GM18861 (cell line): ENCODE results near the gene UBE2V1.
"Not testable (repeated sequence)": the region's sequence is repeated elsewhere in the genome, so short reads cannot be mapped to it uniquely, and the experiment has no call there.

Source experiments
- ATAC-seq: cut with Tn5 transposase; IDR thresholded peaks from one replicate; pipeline ENCODE4 v1.9.1; 2021; ENCODE audit not compliant: unreplicated experiment

UBE2V1 gene

GRCh38 chr20:50115591-50116367 lies 2.8 kb upstream of the UBE2V1 start:
- ATAC-seq = peak; percentile 71

GRCh38 chr20:50115041-50115512 lies 2.1 kb upstream of the UBE2V1 start:
- ATAC-seq = no peak

GRCh38 chr20:50113420-50114224 lies 672 bp upstream of the UBE2V1 start:
- ATAC-seq = no peak

GRCh38 chr20:50111829-50112495 lies 988 bp downstream of the UBE2V1 start:
- ATAC-seq = no peak

- no peak for ATAC-seq
Observed at GRCh38 chr20:50111120-50111828, 1.7 kb downstream of the UBE2V1 start.

GRCh38 chr20:50110141-50111047 lies 2.6 kb downstream of the UBE2V1 start:
- peak; percentile 40 for ATAC-seq

GRCh38 chr20:50108556-50109235 lies 4.3 kb downstream of the UBE2V1 start:
- no peak for ATAC-seq

GRCh38 chr20:50107796-50108331 lies 5.1 kb downstream of the UBE2V1 start:
- no peak for ATAC-seq

- ATAC-seq = no peak
Observed at GRCh38 chr20:50107086-50107660, 5.8 kb downstream of the UBE2V1 start.

GRCh38 chr20:50106669-50107068 lies 6.3 kb downstream of the UBE2V1 start:
- ATAC-seq = not testable (repeated sequence)

- ATAC-seq = not testable (repeated sequence)
Observed at GRCh38 chr20:50103464-50104107, 9.4 kb downstream of the UBE2V1 start.

GRCh38 chr20:50102551-50102950 lies 10.4 kb downstream of the UBE2V1 start:
- not testable (repeated sequence) for ATAC-seq

GRCh38 chr20:50101887-50102286 lies 11.1 kb downstream of the UBE2V1 start:
- ATAC-seq = no peak

- ATAC-seq = no peak
Observed at GRCh38 chr20:50101281-50101680, 11.7 kb downstream of the UBE2V1 start.

- no peak for ATAC-seq
Observed at GRCh38 chr20:50100552-50100951, 12.4 kb downstream of the UBE2V1 start.

- ATAC-seq = no peak
Observed at GRCh38 chr20:50099565-50099991, 13.4 kb downstream of the UBE2V1 start.

- ATAC-seq = no peak
Observed at GRCh38 chr20:50099113-50099512, 13.8 kb downstream of the UBE2V1 start.

- no peak for ATAC-seq
Observed at GRCh38 chr20:50098259-50098658, 14.7 kb downstream of the UBE2V1 start.
